Activated CD4-positive, alpha-beta T cell treated with anti-CD3 and anti-CD28 coated beads for 24 hours (primary cell): ENCODE data around the gene VPS4B.

Experiments
- DNase-seq, 2 donors: peaks; one replicate each; pipeline ENCODE4 v3.0.0-alpha.2; 2020; ENCODE audit warnings: low read depth in 2 of 2

VPS4B gene

DNA sequence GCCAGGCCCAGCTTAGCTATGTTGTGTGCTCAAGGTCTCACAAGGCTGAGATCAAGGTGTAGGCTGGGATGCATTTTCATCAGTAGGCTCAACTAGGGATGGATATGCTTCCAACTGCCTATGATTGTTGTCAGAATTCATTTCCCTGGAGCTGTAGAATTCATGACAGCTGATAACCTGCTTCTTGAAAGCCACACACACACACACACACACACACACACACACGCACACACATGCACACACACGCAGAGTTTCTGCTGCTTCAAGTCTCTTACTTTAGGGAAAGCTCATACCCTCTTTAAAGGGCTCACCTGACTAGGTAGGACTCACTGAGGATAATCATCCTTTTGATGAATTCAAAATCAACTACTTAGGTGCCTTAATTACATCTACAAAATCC, 8.2 kb upstream of the VPS4B start:
- no peak for DNase-seq

DNA sequence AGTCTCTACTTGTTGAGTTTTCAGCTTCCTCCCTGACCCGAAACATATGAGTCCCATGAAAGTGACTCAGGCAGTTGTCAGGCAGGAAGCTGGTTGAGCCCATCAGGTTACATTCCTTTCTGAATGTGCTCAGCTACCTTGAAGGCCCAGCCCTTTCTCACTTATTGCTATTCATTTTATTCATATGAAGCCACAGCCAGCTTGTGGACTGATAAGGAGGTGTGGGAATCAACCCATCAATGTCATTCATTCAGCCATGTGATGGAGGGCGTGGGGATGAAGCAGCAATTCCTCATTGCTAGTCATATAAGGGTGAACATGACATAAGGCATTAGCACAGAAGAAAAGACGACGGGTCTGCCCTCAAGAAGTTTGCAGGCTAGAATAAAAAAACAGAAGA, 5.3 kb upstream of the VPS4B start:
- no peak for DNase-seq

DNA sequence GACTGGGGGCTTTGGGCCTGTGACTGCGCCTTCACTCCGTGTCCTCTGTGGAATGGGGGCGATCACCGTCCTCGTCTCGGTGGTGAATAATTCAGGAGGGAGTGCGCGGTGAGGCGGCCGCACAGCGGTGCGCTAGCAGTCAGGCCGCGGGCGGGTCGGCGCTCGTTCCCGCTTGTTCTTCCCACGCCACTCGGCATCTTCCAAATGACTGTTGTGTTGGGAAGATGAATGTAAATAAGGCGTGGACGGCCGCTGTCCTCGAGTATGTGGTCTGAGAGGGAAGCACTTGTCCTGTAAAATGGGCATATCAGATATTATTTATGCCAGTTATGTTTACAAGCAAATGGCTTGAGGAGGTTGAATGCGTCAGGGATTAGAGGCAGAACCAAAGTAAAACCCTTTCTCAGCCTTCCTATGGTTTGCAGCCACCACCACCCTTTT, 608 bp upstream of the VPS4B start:
- DNase-seq: no peak

DNA sequence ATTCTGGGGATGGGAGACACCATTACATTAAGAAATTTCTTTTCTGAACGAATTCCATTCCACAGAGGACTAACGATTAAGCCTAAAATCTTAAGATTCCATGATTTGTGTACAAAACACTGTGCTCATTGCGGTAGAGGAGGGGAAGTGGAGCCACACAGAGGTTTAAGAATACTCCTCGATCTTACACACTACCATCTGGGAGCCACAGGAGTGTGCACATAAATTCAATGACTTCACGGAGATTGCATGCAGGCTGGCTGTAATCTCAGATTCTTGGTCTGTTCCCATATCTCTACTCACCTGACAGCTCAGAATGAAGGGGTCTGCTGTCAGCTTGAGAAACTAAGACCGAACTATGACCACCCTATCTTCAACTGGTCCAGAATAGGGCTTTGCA, 762 bp downstream of the VPS4B start:
- no peak for DNase-seq

DNA sequence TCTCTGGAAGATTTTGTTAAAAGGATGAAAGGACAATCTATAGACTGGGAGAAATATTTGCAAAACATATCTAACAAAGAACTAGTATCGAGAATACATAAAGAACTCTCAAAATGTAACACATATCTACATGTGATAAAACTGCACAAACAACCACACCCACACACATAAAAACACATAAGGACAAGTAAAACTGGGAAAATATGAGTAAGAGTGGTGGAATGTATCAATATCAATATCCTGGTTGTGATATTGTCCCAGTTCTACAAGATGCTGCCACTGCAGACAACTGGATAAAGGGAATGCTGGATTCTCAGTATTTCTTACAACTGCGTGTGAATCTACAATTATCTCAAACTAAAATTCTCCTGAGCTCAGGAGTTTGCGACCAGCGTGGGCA, 9.3 kb downstream of the VPS4B start:
- DNase-seq: no peak

DNA sequence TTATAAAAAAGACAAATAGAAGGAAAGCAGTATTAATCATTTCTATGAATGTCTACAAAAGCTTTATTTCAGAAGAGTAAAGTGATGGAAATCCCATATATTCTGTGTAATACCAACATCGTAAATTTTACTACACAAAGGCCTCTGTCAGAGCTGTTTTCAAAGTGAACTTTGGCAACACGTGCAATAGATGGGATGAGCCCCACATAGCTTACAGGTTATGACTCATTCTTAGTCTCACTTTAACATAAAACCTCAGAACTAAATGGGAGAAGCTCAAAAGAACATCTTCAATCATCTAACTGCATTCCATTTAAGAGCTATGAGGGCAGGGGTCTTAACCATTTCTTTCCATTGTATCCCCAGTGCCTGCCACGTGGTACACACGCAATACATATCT, 11.5 kb downstream of the VPS4B start:
- DNase-seq: no peak

DNA sequence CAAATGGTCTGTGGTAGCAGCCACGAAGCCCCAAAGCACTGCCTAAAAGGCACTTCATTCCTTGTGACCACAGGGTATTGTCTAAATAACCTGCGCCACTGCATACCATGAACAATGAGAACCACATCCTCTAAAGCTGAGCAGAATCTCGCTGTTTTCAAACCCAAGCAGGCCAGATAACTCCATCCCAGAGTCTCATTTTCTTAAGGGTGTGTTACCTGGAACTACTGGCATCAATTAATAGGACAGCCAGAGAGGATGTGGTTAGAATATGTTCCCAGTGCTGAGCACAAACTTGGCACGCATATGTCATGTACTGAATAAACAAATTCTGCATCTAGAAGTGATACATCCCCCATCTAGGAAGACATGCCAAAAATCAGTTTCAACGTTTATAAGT, 13.0 kb downstream of the VPS4B start:
- no peak for DNase-seq

DNA sequence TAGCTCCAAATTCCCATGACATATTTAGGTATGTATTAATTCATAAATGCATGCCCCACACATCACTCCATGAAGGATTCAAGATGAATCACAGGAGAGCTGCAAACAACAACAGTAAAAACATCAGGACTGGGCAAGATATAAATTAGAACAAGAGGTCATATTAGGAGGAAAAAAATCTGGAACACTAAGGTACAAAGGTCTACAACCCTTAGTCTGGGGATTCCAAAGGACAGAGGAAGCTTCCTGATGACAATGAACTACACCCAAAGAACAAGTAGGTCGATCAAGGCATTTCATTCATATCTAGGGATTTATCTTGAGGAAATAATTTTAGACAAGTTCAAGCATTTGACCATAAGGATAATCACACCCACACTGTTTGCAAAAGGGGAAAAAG, 14.5 kb downstream of the VPS4B start:
- no peak for DNase-seq

DNA sequence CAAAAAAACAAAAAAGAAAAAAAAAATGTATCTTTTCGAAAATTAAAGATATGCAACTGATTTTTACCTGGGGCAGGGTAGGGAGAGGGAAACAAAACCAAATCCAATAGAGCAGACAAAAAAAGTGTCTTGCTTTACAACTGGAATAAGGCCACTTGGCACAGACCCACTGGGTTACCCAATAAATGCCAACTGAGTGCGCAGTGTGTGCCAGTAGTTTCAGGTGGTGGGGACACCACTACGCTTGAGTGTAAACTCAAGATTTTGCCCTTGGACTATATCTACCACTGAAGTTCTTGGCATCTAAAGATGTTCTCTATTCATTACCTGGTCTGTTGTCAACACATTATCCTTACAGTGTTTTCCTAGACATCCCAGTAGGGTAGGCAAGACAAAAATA, 16.3 kb downstream of the VPS4B start:
- DNase-seq: no peak

DNA sequence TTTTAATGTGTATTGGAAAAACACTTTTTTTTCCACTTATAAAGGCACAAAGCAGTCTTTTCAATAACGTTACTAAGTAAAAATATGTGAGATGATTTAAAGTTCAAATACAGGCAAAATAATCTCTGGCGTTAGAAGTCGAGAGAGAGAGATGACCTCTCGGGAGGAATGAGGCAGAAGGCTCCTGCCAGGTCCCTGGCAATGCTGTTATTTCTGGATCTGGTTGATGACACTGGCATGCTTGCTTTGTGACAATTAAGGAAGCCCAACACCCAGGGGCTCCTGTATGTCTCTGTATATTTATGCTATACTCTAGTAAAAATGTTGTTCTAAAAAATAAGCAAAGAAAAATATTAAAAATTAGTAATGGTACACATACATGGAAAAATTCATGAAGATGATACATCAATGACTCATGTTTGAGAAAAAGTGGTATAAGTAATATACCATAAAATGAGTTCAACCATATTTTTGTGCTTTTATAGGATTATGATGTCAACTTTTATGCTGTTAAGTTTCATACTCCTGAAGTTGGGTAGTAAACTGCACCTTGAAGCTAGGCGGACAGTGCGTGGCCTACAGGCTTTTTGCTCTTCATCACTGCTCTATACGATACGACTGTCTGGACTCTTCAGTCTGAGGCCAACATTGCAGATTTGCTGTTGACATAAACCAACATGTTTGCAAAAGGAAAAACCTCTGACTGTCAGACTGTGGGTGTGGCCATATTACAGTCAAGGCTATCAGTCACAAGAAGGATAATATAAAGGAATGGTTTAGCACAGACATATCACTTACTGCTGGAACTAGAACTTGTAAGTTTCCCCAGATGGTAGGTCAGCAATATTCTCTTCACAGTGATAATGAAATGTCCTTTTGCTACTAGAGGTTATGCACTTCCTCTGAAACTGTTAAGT, 19.8 kb downstream of the VPS4B start:
- no peak for DNase-seq

DNA sequence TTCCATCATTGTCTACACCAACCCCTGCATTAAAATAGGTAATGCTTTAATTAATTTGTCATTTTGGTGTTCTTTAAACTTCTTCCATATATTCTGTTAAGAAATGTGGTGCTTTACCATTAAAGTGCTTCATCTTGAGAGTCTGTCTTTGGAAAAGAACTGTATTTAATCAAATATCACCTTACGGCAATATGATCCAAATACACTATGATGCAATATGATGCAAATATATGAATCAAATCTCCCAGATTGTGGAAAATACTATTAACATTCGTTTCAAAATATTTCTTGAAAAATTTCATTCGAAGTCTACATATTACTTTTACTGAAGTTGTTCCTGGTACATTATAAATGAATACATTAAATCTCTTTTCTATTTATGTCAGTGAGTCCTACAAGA, 23.0 kb downstream of the VPS4B start:
- no peak for DNase-seq

DNA sequence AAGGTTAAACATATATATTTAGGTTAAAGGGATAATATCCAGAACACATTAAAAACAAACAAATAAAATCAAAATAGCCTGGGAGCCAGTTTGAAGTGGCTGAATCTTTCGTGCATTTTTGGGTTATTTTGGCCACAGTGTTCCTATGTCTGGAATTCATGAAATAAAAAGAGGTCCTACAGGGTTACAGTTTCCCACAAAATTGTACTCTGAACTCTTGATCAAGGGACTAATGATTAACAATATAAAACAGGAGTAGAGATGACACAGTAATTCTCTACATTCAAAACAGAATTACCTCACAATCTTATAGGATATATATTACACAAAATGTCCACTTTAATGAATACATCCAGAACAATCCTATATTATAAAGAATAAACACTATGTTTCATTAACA, 24.9 kb downstream of the VPS4B start:
- DNase-seq: no peak

DNA sequence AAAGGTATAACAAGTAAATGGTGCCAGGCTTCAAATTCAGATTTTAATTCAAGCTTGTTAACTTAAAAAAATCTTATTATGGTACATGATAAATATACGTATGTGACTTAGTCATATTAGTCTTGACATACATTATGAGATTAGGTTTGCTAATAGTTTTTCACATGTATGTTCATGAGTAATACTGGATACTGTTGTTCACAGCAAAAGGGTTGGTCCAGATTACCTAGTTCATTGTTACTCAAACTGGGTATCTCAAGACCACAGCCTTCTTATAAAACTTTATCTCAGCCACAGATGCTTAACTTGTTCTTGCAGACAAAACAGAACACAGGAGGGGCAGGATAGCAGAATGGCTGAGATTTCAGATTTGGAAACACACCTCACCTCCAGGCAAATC, 26.8 kb downstream of the VPS4B start:
- DNase-seq: no peak

DNA sequence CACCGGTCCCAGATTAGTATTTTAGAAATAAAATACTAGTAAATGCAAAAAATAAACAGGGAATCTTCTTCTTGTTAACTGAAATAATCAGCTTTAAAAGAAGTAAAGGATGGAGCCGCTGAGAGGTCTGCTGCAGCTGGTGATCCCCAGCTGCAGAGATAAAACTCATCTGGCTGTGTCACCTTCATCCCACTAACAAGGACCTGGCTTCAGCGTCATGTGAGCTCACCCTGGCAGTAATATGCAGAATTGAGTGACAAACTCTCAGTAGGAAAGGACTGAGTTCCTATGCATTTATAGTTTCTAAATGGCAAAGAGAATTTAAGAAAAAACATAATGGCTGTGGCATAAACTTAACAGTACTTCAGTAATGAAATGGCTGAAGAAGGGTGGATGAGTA, 27.3 kb downstream of the VPS4B start:
- DNase-seq: no peak

DNA sequence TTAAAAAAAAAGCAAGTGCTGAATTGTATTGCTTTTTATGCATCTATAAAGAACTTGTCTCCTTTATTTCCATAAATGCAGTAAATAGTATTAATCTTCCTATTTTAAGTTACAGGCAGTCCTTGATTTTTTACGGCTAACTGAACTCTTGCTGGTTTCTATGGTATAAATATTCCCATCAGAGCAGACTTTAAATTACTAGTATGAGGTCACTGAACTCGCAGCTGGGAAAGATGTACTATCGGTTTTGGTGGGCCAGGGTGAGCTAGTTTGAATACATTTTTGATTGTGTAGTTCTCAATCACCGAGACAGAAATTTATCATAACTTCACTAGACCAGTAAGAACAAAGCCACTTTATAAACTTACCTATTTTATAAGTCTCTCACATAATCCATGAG, 34.4 kb downstream of the VPS4B start:
- DNase-seq: no peak

DNA sequence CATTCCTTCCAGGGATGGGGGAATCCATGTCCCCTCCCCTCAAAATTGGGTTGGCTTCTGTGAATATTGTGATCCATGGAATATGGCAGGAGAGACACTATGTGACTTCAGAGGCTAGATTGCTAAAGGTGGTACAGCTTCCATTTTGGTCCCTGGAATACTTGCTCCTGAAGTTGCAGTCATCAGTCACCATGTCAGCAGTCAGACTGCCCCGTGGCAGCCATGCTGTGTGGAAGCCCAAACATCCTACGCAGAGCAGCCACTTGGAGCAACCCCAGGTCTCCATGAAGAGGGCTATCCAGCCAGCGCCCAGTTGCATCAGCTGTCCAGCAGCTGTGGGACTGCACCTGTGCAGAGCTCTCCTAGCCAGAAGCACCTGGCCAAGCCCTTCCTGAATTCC, 39.4 kb downstream of the VPS4B start:
- DNase-seq: no peak

DNA sequence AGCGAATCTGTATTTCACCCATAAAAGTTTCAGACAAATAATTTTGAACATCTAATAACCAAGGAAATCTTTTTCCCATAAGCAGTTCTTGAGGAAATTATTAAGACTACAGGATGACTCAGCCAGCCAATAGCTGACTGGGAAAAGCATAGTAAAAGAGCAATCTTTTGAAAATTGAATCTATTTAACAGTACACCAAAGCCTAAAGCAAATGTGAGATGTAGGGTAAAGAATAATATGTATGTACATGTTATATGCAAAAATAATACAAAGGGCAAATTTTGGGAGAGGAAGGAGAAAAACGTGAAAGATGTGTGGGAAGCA, 42.7 kb downstream of the VPS4B start:
- DNase-seq: no peak

DNA sequence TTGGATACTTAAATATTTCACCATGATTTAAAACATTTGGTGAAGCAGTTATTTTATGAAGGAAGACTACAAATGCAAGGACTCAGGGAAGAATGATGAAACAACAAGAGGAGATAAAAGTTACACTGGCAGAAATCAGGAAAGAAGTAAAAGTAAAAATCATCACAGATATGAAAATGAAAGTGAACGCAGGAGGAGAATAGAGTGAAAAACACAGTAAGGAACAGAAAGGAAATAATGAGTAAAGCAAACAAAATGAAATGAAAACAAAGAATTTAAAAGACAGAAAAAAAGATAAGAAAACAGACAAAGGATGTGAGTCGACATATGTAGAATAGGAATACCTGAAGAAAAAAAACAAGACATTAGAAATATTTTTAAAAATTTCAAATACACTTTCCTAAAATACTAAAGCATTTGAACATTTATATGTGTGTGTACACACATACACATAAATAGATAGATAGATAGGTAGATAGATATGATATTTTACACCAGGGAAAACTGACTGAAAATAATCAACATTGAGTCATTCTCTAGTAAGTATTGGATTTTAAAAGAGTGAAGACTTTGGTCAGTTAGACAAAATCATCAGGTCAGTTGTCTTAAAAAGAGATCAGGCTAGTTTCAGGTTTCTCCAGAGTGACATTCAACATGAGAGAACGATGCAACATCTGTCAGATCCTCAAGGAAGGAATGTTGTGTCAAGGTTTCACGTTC, 43.2 kb downstream of the VPS4B start:
- DNase-seq: no peak

DNA sequence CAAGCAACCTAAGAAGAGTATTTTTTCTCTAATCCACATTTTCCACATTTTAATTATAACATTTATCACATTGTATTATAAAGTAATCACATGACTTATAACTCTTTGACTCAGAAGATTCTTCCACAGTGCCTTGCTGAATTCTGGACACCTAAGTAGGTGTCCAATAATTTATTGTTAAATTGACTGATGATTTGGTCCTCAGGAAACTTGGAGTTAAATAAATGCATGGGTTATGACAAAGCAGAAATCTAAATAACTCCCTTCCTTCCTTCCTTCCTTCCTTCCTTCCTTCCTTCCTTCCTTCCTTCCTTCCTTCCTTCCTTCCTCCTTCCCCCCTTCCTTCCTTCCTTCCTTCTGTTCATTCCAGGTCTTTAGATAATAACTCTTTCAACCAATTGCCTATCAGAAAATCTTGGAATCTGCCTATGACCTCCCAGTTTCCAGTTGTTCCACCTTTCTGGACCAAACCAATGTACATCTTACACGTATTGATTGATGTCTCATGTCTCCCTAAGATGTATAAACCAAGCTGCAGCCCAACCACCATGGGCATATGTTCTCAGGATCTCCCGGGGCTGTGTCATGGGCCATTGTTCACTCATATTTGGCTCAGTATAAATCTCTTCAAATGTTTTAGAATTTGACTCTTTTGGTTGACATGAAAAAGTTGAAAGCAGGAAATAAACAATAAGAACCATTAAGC, 44.8 kb downstream of the VPS4B start:
- no peak for DNase-seq

DNA sequence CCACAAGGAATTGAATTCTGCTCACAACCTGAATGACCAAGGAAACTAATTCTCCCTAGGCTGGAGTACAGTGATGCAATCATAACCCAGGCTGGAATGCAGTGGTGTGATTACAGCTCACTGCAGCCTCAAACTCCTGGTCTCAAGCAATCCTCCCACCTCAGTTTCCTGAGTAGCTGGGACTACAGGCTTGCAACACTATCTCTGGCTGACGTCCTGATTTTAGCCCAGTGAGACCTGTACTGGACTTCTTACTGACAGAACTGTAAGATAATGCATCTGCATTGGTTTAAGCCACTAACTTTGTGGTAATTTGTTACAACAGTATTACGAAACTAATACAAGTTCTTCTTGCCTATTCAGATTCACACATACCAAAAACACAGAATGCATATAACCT, 45.7 kb downstream of the VPS4B start:
- DNase-seq: no peak

DNA sequence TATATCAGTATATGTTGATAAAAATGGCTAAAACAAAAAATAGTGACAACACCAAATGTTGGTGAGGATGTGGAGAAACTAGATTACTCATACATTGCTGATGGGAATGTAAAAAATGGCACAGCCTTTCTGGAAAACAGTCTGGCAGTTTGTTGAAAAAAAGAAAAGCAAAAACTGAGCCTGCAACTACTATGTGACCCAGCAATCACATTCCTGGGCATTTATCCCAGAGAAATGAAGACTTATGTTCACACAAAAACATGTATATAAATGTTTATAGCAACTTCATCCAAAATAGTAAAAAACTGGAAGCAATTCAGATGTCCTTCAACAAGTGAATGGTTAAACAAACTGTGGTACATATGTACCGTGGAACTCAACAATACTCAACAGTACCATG, 47.7 kb downstream of the VPS4B start:
- no peak for DNase-seq

DNA sequence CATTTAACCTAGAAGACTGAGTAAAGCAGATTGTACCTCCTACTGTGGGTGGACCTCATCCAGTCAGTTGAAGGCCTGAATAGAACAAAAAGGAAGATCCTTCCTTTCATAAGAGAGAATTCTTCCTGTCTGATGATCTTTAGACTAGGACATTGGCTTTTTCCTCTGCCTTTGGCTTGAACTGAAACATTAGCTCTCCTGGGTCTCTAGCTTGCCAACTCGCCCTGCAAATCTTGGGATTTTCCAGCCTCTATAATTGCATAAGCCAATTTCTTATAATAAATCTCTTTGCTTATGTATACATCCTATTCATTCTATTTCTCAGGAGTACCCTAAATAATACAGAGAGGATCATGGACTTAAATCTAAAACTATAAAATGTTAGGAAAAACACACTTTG, 49.1 kb downstream of the VPS4B start:
- DNase-seq: no peak

DNA sequence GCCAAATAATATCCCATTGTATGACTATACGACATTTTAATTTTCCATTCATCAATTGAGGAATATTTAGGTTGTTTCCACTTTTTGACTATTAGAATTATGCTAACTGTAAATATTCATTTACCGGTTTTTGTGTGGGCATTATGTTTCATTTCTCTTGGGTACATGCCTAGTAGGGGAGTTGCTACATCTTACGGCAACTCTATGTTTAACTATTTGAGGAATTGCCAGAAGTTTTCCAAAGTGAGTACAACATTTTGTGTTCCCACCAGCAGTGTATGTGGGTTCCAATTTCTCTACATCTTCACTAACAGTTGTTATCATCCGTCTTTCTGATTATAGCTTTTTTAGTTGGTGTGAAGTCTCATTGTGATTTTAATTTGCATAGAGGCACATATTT, 53.7 kb downstream of the VPS4B start:
- no peak for DNase-seq
